Activated CD4-positive, CD25-positive, alpha-beta regulatory T cell treated with anti-CD3 and anti-CD28 coated beads, Interleukin-2, amount 50 U/mL, for 72 hours (primary cell): ENCODE results near the gene CCDC184.
"Not testable (repeated sequence)": the region's sequence is repeated elsewhere in the genome, so short reads cannot be mapped to it uniquely, and the experiment has no call there.

Experiments
- DNase-seq: peaks from one replicate; pipeline ENCODE4 v3.0.0; 2021

The CCDC184 gene

DNA sequence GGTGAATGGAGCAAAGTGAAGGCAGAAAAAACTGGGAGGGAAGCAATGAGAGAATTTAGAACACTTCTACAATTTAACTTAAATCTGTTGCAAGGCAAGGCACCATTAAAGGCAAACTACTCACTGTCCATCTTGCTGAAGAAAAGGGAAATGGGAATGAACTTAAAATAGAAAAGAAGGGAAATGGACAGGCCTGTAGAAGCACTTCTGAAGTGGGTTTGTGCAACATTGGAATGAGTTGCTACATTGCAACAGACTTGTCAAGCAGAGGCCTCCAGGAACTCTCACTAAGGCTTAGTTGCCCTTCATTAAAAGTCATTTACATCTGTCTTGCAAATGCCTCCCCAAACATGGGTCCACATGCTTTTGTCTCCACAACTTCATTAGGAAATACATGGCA, 33.3 kb downstream of the CCDC184 start:
- DNase-seq = no peak

DNA sequence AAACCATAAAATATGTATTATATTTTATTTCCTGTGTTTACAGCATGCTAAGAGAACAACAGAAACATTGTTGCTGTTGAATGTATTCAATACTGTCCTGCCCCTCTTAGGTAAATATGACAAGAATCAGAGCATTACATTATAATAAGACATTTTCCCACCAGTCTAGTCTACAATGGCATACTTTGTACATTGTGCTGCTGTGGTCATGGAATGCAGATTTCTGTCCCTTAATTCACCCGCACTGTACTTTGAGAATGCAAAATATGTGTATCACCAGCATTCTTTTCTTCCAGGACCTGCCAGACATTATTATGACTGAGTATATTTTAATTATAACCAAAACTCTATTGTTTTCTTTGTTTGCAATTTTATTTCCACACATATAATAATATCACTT, 36.2 kb downstream of the CCDC184 start:
- no peak for DNase-seq

DNA sequence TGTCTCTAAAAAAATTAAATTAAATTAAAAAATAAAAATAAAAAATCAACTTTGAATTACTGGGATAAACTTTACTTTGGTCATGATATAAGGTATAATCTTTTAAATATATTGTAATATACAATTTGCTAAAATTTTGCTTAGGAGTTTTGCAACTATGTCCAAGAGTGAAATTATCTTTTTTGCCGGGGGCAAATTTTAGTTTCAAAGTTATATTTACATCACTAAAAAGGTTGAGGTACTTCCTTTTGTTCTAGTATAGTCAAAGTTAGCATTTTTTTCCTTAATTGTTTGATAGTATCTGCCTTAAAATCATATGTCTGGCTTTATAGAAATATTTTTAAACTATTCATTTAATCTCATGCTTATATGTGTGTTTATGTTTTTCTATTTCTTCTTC, 37.3 kb downstream of the CCDC184 start:
- no peak for DNase-seq

DNA sequence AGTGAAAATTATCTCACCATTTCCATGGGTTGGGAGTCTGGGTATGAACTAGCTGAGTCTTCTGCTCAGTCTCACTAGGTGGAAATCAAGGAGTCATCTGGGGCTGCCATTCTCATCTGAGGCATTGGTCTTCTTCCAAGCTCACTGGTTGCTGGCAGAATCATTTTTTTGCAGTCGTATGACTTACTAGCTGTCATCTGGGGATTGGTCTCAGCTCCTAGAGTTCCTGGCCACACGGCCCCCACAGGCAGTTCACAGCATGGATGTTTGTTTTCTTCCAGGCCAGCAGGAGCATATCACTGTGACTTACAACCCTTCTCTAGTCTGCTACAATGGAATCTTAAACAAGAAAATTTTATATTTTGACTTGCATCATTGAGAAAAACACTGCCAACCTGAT, 38.2 kb downstream of the CCDC184 start:
- no peak for DNase-seq

DNA sequence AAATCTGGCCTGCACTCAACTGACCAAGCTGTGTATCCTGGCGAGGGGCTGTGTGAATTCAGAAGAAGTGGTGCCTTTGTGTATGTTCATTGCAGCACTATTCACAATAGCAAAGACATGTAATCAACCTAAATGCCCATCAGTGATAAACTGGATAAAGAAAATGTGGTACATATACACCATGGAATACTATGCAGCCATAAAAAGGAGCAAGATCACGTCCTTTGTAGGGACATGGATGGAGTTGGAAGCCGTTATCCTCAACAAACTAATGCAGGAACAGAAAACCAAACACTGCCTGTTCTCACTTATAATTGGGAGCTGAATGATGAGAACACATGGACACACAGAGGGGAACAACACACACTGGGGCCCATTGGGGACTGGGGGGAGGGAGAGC, 41.1 kb downstream of the CCDC184 start:
- DNase-seq = not testable (repeated sequence)

DNA sequence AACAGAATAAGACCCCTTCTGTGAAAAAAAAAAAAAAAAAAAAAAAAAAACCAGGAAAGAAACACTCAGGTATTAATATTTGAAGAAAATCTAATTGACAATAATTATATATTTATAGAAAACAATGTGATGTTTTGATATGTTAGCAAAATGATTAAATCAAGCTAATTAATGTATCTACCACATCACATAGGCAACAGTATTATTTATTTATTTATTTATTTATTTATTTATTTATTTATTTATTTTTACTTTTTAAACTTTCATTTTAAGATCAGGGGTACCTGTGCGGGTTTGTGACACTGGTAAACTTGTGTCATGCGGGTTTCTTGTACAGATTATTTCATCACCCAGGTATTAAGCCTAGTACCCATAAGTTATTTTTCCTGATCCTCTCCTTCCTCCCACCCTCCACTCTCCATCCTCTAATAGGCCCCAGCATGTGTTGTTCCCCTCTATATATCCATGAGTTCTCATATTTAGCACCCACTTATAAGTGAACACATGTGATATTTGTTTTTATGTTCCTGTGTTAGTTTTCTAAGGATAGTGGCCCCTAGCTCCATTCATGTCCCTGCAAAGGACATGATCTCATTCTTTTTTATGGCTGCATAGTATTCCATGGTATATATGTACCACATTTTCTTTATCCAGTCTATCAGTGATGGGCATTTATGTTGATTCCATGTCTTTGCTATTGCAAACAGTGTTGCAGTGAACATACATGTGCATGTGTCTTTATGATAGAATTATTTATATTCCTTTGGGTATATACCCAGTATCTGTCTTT, 47.9 kb downstream of the CCDC184 start:
- not testable (repeated sequence) for DNase-seq
